Measurements from ENCODE around the gene SCRG1. TPM values are rescaled to one million over a fixed set of nuclear protein-coding genes. Genes with fewer than 3 reads are reported as not detected.

SCRG1 gene
- total RNA-seq, 2 experiments from 2014 or later = not detected

DNA sequence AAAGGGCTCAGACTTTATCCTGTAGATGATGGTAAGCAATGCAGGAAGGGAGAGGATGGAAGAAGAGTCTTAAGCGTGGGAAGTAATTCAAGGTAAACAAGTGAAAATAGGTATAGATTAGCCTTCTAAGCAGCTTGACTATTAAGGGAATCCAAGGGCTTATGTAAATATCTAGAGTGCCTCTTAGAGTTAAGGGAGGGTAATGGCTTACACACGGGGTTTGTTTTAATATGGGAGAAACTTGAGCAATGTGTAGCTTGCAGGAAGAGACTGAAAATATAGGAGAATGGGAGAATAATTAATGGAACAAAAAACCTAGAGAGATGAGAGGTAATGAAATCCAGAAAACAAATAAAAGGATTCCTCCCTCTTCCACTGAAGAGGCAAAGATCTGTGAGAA, 41.0 kb downstream of the SCRG1 start:
- H3K36me3 Mint-ChIP-seq = no peaks in the 10 kb centered on the region
- H3K4me1 Mint-ChIP-seq = no peaks in the 10 kb centered on the region
- no peak overlapping the region for H3K27ac Mint-ChIP-seq

GRCh38 chr4:173347467-173347866, 51.4 kb downstream of the SCRG1 start:
- no peaks in the 10 kb centered on the region for H3K36me3 Mint-ChIP-seq
- no peaks in the 10 kb centered on the region for H3K4me1 Mint-ChIP-seq
- no peak for DNase-seq
- H3K27me3 Mint-ChIP-seq = peaks cover 24% of the 10 kb centered on the region
- no peak overlapping the region for H3K4me3 Mint-ChIP-seq
- H3K9me3 Mint-ChIP-seq = peaks cover 1% of the 10 kb centered on the region
- no peak overlapping the region for H3K27ac Mint-ChIP-seq

More for the DNA sequence above, 41.0 kb downstream of the SCRG1 start:
- Mint-ChIP-seq H3K27me3 (peaks cover 17% of the 10 kb centered on the region), H3K9me3 (no peaks in the 10 kb centered on the region), H3K4me3 (no peak overlapping the region)
- no peak for DNase-seq

GRCh38 chr4:173346074-173346473, 52.8 kb downstream of the SCRG1 start:
- H3K9me3 Mint-ChIP-seq = peaks cover 1% of the 10 kb centered on the region
- no peaks in the 10 kb centered on the region for H3K36me3 Mint-ChIP-seq
- H3K4me3 Mint-ChIP-seq = no peak overlapping the region
- no peak for DNase-seq
- no peak overlapping the region for H3K27ac Mint-ChIP-seq
- H3K4me1 Mint-ChIP-seq = no peaks in the 10 kb centered on the region
- peaks cover 26% of the 10 kb centered on the region for H3K27me3 Mint-ChIP-seq

DNA sequence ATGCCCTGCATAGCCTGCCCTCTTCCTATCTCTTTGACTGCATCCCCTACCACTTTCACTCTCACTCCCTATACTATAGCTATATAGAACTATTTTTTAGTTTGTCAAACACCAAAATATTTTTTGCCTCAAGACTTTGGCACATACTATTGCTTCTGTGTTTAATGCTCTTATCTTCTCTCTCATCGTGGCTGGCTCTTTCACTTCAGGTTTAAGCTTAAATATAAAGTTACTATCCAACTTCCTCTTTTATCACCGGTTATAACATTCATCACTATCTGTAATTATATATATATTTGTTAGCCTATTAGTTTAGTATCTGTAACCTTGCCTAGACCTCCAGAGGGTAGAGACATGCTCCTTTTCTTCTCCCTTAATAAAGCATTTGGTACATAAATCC, 53.3 kb downstream of the SCRG1 start:
- peaks cover 29% of the 10 kb centered on the region for H3K27me3 Mint-ChIP-seq
- H3K27ac Mint-ChIP-seq = no peak overlapping the region

DNA sequence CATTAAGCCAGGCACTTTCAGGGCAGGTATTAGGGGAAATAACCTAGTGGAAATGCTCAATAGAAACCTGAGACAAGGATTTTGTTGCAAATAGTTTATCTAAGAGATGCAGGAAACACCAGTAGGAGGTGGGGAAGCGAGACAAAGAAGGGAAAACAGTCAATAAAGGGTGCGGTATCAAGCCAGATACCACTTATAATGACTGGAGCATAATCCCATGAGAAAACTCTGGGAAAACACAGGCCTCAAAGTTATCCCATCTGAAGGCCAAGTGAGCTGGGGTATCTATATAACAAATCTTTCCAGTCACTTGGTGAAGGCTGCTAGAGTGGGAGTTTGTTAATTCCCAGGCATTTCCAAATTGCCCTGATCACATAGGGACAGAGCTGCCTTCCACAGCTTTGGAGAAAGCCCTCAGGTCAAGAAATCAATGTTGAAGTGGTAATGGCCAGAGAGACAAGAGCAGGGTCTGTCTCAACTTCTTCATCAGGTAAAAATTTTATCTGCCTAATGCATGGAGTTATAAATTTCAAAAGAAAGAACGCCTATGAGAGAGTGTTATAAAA, 55.0 kb downstream of the SCRG1 start:
- no peak for DNase-seq
- Mint-ChIP-seq H3K36me3 (no peaks in the 10 kb centered on the region), H3K4me1 (no peaks in the 10 kb centered on the region), H3K27ac (no peak overlapping the region), H3K9me3 (peaks cover 1% of the 10 kb centered on the region), H3K4me3 (no peak overlapping the region), H3K27me3 (peaks cover 32% of the 10 kb centered on the region)

More for the DNA sequence above, 53.3 kb downstream of the SCRG1 start:
- DNase-seq = no peak
- no peak overlapping the region for H3K4me3 Mint-ChIP-seq
- no peaks in the 10 kb centered on the region for H3K4me1 Mint-ChIP-seq
- H3K9me3 Mint-ChIP-seq = peaks cover 1% of the 10 kb centered on the region
- no peaks in the 10 kb centered on the region for H3K36me3 Mint-ChIP-seq

DNA sequence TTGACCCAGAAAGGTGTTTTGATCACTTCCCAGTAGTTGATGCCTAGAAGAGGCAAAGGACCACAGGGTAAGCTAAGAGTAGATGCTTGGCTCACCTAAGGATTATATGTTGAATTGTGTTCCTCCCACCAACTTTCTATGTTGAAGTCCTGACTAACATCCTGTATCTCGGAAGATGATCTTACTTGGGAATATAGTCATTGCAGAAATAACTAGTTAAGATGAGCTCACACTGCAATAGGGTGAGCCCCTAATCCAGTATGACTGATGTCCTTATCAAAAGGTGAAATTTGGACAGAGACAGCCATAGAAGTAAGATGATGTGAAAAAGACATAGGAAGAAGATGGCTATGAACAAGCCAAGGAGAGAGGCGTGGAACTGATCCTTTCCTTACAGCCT, 61.5 kb downstream of the SCRG1 start:
- H3K4me3 Mint-ChIP-seq = no peak overlapping the region
- peaks cover 16% of the 10 kb centered on the region for H3K36me3 Mint-ChIP-seq
- H3K27me3 Mint-ChIP-seq = peaks cover 42% of the 10 kb centered on the region
- DNase-seq = no peak
- no peaks in the 10 kb centered on the region for H3K9me3 Mint-ChIP-seq
- peaks cover 9% of the 10 kb centered on the region for H3K4me1 Mint-ChIP-seq
- no peak overlapping the region for H3K27ac Mint-ChIP-seq

DNA sequence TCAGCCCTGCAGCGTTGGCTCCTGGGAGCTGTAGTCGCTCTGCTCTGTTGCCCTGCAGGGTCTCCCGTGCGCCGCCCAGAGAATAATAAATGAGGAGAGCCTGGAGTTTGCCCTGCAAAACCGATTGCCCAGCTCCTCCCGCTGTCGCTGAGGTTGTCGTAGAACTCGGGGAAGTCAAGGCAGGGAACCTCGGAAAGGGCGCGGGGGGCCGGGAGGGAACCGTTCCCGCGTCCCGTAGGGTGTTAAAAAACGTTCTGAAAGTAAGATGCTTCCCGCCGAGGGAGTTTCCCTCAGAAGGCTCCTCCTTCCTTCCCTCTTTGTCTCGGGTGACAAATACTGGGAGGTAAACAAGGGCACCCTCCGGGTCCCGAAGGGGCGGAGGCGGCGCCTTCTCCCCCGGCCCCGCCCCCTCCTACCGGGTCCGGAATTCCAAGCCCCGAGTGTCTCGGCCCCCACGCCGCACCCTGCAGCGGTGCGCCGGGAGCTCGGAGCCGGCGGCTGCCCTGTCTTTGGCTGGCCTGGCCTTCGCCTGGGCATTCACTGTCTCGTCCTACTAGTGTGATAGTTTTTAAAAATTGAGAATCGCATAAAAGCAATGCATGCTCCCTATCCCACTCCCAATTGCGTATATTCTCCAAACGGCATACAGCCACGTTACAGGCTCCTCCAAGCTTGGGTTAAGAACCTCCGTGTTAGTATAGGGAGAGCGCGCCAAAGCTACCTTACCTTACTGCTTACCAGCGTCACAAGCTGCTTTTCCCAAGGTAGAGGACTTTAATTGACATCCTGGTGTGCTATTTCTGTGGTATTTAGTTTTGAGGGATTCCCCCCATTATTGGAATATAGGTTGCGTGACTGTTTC, 63.8 kb downstream of the SCRG1 start:
- peak; percentile 49 for DNase-seq
- H3K36me3 Mint-ChIP-seq = peaks cover 32% of the 10 kb centered on the region
- H3K9me3 Mint-ChIP-seq = no peaks in the 10 kb centered on the region
- H3K4me1 Mint-ChIP-seq = peaks cover 14% of the 10 kb centered on the region
- H3K27ac Mint-ChIP-seq = peak overlapping the region; percentile 99
- H3K4me3 Mint-ChIP-seq = peak overlapping the region; percentile 98
- H3K27me3 Mint-ChIP-seq = peaks cover 31% of the 10 kb centered on the region

Other genes with a start within 250 kb of the SCRG1 start
- 10 to 100 TPM; 14.3 to 14.7 TPM for gene GALNT7, start 230.3 kb downstream of the SCRG1 start, total RNA-seq
- 100 to 1,000 TPM; 516 to 518 TPM for gene HMGB2, start 64.8 kb downstream of the SCRG1 start, total RNA-seq
- gene SAP30, start 28.2 kb downstream of the SCRG1 start, total RNA-seq = 10 to 100 TPM; 24.6 to 25.0 TPM
- not detected for gene HAND2, start 131.1 kb upstream of the SCRG1 start, total RNA-seq